ENCODE results near the gene BORCS5. TPM values are rescaled to one million over a fixed set of nuclear protein-coding genes. Genes with fewer than 3 reads are reported as not detected.

BORCS5 gene
- total RNA-seq, 1 experiment from 2014 or later: 13.9 TPM

DNA sequence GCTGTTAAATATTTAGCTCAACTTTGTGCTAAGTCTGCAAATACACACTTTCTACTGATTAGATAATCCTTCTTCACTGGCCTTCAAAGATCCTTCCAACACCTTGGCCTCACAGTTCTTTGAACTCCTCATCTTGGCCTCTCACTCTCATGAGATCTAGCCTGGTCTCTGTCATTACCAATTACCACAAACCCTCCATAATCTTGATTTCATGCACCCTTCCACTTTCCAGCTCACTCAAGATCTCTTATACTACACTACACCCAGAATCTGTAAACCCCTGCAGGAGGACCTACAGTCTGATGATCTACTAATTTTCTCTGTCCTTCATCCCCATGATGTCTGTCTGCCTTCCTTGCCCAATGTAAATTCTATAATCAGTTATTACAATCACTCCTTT lies 134.7 kb downstream of the BORCS5 start:
- no peak overlapping the region for H2BK12ac ChIP-seq (ENCODE audit: insufficient read length, low read depth, low read length)

More for the DNA sequence above, 134.7 kb downstream of the BORCS5 start:
- Histone ChIP-seq H2BK15ac (ENCODE audit: low read depth, low read length) (no peak overlapping the region), H3T11ph (ENCODE audit: low read length) (no peak overlapping the region), H2BK5ac (ENCODE audit: insufficient read length, low read length) (no peak overlapping the region), H2BK120ac (ENCODE audit: low read depth, low read length, poor library complexity, severe bottlenecking) (no peak overlapping the region), H4K8ac (replicated peaks; ENCODE audit: insufficient read length, low read depth, low read length) (no peak overlapping the region), H4K5ac (ENCODE audit: insufficient read length, low read depth, low read length) (no peak overlapping the region), H3K56ac (ENCODE audit: insufficient read length, low read depth, low read length) (no peak overlapping the region), H3K27ac (ENCODE audit: insufficient read length, low read depth, low read length) (no peak overlapping the region), H3K4ac (ENCODE audit: low read depth, low read length) (no peak overlapping the region), H2AFZ (ENCODE audit: low read length) (no peak overlapping the region), H2BK20ac (ENCODE audit: low read depth, low read length, poor library complexity, severe bottlenecking) (no peak overlapping the region), H3K4me1 (ENCODE audit: insufficient read depth, low read length) (no peaks in the 10 kb centered on the region), H4K91ac (ENCODE audit: insufficient read length, low read depth, low read length) (no peak overlapping the region), H4K20me1 (ENCODE audit: control insufficient read depth, insufficient read depth, insufficient read length) (no peaks in the 10 kb centered on the region), H3K79me2 (ENCODE audit: insufficient read depth, low read length) (peaks cover 3% of the 10 kb centered on the region; the same call in 1 of the 2 replicates), H3K27me3 (ENCODE audit: insufficient read depth, low read length) (no peaks in the 10 kb centered on the region), H2AK5ac (ENCODE audit: insufficient read length, low read length) (no peak overlapping the region), H3K9me3 (ENCODE audit: control insufficient read depth, low read depth, low read length) (no peaks in the 10 kb centered on the region), H3K23ac (ENCODE audit: insufficient read length, low read depth, low read length) (no peak overlapping the region), H3K18ac (ENCODE audit: insufficient read length, low read depth, low read length) (no peak overlapping the region), H3K9ac (ENCODE audit: extremely low read depth, insufficient read length, low read length) (no peak overlapping the region), H3K4me2 (ENCODE audit: insufficient read depth, insufficient read length, low read length) (no peak overlapping the region), H3K23me2 (ENCODE audit: insufficient read length, low read depth, low read length, poor library complexity, severe bottlenecking) (no peaks in the 10 kb centered on the region), H3K14ac (ENCODE audit: insufficient read depth, low read length) (no peak overlapping the region), H3K79me1 (ENCODE audit: insufficient read depth, low read depth, low read length, poor library complexity, severe bottlenecking) (peaks cover 2% of the 10 kb centered on the region)
- Mint-ChIP-seq H3K27me3 (ENCODE audit: low read depth) (no peaks in the 10 kb centered on the region), H3K4me3 (no peak overlapping the region), H3K4me1 (peaks cover 12 to 13% of the 10 kb centered on the region in 2 experiments), H3K36me3 (ENCODE audit: insufficient read depth in 1 of 3, low read depth in 3 of 3) (peaks cover 2 to 21% (median 4%) of the 10 kb centered on the region in 3 experiments; a peak in 4 of 7 replicates), H3K9me3 (no peaks in the 10 kb centered on the region), H3K27ac (no peak overlapping the region)
- TF ChIP-seq, protein P1, sequence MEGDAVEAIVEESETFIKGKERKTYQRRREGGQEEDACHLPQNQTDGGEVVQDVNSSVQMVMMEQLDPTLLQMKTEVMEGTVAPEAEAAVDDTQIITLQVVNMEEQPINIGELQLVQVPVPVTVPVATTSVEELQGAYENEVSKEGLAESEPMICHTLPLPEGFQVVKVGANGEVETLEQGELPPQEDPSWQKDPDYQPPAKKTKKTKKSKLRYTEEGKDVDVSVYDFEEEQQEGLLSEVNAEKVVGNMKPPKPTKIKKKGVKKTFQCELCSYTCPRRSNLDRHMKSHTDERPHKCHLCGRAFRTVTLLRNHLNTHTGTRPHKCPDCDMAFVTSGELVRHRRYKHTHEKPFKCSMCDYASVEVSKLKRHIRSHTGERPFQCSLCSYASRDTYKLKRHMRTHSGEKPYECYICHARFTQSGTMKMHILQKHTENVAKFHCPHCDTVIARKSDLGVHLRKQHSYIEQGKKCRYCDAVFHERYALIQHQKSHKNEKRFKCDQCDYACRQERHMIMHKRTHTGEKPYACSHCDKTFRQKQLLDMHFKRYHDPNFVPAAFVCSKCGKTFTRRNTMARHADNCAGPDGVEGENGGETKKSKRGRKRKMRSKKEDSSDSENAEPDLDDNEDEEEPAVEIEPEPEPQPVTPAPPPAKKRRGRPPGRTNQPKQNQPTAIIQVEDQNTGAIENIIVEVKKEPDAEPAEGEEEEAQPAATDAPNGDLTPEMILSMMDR (conservative IDR thresholded peaks at IDR 0.05): no peak
- no peak for DNase-seq

Data from H9 (cell line).